ENCODE data around the gene ZBTB39.
A peak's percentile ranks its signal among the peaks of the same experiment; 100 is the strongest.

The ZBTB39 gene

GRCh38 chr12:57005980-57006808 lies at the start of gene ZBTB39:
Gene ZBTB39 (minus strand): TSS chr12:57006546. CDS start chr12:57004917, 1,629 bp downstream.
- no peak for TF ChIP-seq TEAD4 (IDR thresholded peaks at IDR 0.05)
- TF ChIP-seq YY1 (IDR thresholded peaks at IDR 0.05; ENCODE audit: low read depth): no peak
- no peak for TF ChIP-seq EP300 (IDR thresholded peaks at IDR 0.05; ENCODE audit: borderline replicate concordance)
- peak; percentile 80; the same call in 1 of the 2 replicates for TF ChIP-seq ZBTB7A (IDR thresholded peaks at IDR 0.05; ENCODE audit: low read depth)
- TF ChIP-seq TAF1 (IDR thresholded peaks at IDR 0.05; ENCODE audit: low read depth): peak; percentile 43; the same call in 1 of the 2 replicates
- TF ChIP-seq TCF12 (IDR thresholded peaks at IDR 0.05; ENCODE audit: low read depth): no peak
- TF ChIP-seq FOXM1 (IDR thresholded peaks at IDR 0.05; ENCODE audit: borderline replicate concordance, low read depth): no peak
- no peak for TF ChIP-seq EGR1 (IDR thresholded peaks at IDR 0.05)
- TF ChIP-seq NFIC (IDR thresholded peaks at IDR 0.05): no peak

- TF ChIP-seq EP300 (IDR thresholded peaks at IDR 0.05; ENCODE audit: borderline replicate concordance): no peak
- no peak for TF ChIP-seq CEBPB (IDR thresholded peaks at IDR 0.05)
- TF ChIP-seq NFIC (IDR thresholded peaks at IDR 0.05): no peak
- TF ChIP-seq MAX (IDR thresholded peaks at IDR 0.05): no peak
- no peak for TF ChIP-seq REST (IDR thresholded peaks at IDR 0.05; ENCODE audit: low read depth)
- no peak for TF ChIP-seq ZBTB7A (IDR thresholded peaks at IDR 0.05; ENCODE audit: low read depth)
- TF ChIP-seq TAF1 (IDR thresholded peaks at IDR 0.05; ENCODE audit: low read depth): no peak
- no peak for TF ChIP-seq EGR1 (IDR thresholded peaks at IDR 0.05)
- no peak for TF ChIP-seq TCF12 (IDR thresholded peaks at IDR 0.05; ENCODE audit: low read depth)
- TF ChIP-seq RAD21 (IDR thresholded peaks at IDR 0.05; ENCODE audit: low read depth): no peak
- TF ChIP-seq TEAD4 (IDR thresholded peaks at IDR 0.05): no peak
- no peak for TF ChIP-seq CREB1 (IDR thresholded peaks at IDR 0.05; ENCODE audit: low read depth)
- TF ChIP-seq FOXM1 (IDR thresholded peaks at IDR 0.05; ENCODE audit: borderline replicate concordance, low read depth): no peak
- no peak for TF ChIP-seq YY1 (IDR thresholded peaks at IDR 0.05; ENCODE audit: low read depth)
Measured at GRCh38 chr12:57055824-57056223, 49.5 kb upstream of the ZBTB39 start.

GRCh38 chr12:57051011-57051410 lies 44.7 kb upstream of the ZBTB39 start:
- TF ChIP-seq CREB1 (IDR thresholded peaks at IDR 0.05; ENCODE audit: low read depth) (no peak), YY1 (IDR thresholded peaks at IDR 0.05; ENCODE audit: low read depth) (no peak), EP300 (IDR thresholded peaks at IDR 0.05; ENCODE audit: borderline replicate concordance) (no peak), TCF12 (IDR thresholded peaks at IDR 0.05; ENCODE audit: low read depth) (no peak), FOXM1 (IDR thresholded peaks at IDR 0.05; ENCODE audit: borderline replicate concordance, low read depth) (no peak), REST (IDR thresholded peaks at IDR 0.05; ENCODE audit: low read depth) (no peak), USF1 (IDR thresholded peaks at IDR 0.05) (no peak), TEAD4 (IDR thresholded peaks at IDR 0.05) (no peak), NFIC (IDR thresholded peaks at IDR 0.05) (no peak), TAF1 (IDR thresholded peaks at IDR 0.05; ENCODE audit: low read depth) (no peak), CEBPB (IDR thresholded peaks at IDR 0.05) (no peak), ZBTB7A (IDR thresholded peaks at IDR 0.05; ENCODE audit: low read depth) (no peak), EGR1 (IDR thresholded peaks at IDR 0.05) (no peak), MAX (IDR thresholded peaks at IDR 0.05) (no peak)

GRCh38 chr12:57049890-57050289 lies 43.5 kb upstream of the ZBTB39 start, which contains the start of gene MYO1A:
Gene MYO1A (minus strand): TSS chr12:57050129. CDS start chr12:57048323, 1,806 bp downstream.
- peak; percentile 94 for TF ChIP-seq REST (IDR thresholded peaks at IDR 0.05; ENCODE audit: low read depth)
- TF ChIP-seq RAD21 (IDR thresholded peaks at IDR 0.05; ENCODE audit: low read depth): no peak
